Activated CD4-positive, alpha-beta T cell treated with anti-CD3 and anti-CD28 coated beads, Interleukin-2, Interleukin-4, amounts not matched to agents 100 ng/mL and 50 ng/mL, durations not matched to agents 16 hours and 8 hours (primary cell): Measurements from ENCODE around the gene ATXN7.

ENCODE experiments used
- DNase-seq: peaks from one replicate; pipeline ENCODE4 v3.0.0-alpha.2; 2020; ENCODE audit warnings: low spot score

ATXN7 gene

DNA sequence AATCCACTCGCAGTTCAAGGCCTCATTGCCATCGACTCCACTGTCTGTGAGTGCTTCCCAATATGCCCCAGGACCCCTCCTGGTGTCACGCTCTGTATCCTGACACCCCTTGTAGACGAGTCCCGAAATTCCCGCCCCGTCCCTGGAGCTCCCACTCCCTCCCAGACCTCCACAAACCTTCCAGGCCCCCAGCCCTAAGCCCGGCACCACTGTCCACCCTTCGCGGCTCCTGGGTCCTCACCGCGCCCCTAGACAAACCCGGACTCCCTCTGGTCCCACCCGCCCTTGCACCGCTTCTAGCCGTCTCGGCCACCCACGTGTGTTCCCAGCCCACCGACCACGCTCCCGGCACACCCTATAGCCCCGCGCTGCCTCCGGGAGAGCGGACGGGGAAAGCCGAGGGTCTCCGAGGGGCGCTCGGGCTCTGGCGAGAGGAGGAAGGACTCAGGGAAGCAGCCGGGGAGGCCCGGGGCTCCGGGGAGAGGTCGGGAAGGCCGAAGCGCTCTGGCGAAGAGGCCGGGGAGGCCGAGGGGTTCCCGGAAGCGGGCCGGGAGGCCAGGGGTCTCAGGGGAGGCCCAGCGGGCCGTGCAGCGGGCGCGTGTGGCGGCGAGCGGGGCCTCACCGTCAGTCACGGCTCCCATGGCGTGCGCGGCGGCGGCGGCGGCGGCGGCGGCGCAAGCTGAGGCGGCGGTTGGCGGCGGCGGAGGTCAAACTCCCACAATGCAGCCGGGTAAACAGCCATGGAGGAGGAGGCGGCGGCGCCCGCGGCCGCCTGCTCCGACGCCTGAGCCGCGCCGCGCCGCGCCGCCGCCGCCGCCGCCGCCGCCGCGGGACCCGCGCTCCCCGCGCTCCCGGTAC is at the start of gene ATXN7, which contains the start of gene THOC7:
Gene ATXN7, plus strand, starts transcription at position 718 of the 858 bp plus-strand sequence. CDS start 48,732 bp downstream, outside the sequence.
Gene THOC7, minus strand, starts transcription at position 656 of the 858 bp plus-strand sequence. Its CDS starts 15 bp downstream, at position 641.
- DNase-seq = peak; percentile 63

DNA sequence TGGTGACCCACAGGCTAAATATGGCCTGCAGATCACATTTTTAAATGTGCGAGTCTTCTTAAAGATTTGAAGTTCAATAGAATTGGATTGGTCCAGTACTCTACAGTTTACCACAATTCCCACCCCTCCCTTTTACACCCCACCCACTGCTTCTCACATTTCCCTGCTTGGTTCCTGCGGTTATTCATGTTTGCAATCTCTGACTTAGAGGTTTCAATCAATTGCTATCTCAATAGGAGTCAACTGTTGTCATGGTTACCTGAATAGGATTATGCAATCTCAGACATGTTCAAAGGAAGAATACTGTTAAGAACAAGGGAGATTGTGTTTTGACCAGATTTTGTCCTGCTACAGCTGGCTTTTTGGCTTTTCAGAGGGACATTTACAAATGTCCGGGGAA is 49.4 kb upstream of the ATXN7 start:
- DNase-seq = no peak

- no peak for DNase-seq
These were observed 46.4 kb upstream of the ATXN7 start for GRCh38 chr3:63817225-63817624.

- peak; percentile 67 for DNase-seq
These were observed 45.2 kb upstream of the ATXN7 start for GRCh38 chr3:63818282-63819150.

- DNase-seq = no peak
These were observed 44.6 kb upstream of the ATXN7 start, which contains the start of gene C3orf49 for GRCh38 chr3:63819151-63819398. C3orf49 (plus strand) TSS chr3:63819299; CDS start chr3:63819472, 173 bp downstream.

DNA sequence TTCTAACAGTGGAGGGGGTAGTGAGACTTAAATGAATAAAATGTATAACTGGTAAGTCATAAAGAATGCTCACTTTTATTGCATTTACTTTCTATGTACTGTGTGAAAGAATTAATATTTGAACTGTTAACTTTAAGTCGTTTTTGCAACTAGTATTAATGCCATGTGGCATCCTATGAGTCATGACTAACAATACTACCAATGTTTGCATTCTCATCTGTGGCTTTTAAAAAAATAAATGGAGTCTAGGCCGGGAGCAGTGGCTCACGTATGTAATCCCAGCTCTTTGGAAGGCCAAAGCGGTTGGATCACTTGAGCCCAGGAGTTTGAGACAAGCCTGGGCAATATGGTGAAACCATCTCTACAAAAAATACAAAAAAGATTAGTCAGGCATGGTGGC is 39.4 kb upstream of the ATXN7 start:
- DNase-seq = no peak

GRCh38 chr3:63830526-63830925 is 33.1 kb upstream of the ATXN7 start:
- DNase-seq = no peak

DNA sequence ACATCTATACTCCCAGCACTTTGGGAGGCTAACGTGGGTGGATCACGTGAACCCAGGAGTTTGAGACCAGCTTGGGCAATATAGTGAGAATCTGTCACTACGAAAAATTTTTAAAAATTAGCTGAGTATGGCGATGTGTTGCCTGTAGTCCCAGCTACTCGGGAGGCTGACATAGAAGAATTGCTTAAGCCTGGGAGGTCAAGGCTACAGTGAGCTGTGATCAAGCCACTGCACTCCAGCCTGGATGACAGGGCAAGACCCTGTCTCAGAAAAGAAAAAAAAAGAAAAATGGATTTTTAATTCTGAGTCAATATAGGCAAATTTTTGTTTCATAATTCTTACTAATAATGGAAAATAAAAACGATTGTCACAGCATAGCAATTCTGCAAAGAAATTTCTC is 31.3 kb upstream of the ATXN7 start:
- DNase-seq = no peak

DNA sequence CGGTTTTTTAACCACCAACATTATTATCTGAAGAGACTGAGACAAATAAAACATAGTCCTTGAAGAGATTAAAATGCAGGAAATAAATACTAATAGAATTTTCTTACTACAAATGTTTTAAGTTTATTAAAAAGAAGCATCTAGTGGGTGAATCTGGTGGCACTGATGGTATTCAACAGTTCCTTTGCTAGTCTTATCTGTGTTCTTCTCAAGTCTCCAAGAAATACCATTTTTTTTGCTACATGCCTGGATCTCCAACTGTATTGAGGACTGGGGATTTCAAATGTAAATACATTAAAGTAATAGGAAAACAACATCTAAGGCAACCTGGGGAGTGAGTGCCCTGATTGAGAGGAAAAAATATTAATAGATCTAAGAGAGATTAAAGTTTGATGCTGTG is 22.0 kb upstream of the ATXN7 start:
- no peak for DNase-seq

DNA sequence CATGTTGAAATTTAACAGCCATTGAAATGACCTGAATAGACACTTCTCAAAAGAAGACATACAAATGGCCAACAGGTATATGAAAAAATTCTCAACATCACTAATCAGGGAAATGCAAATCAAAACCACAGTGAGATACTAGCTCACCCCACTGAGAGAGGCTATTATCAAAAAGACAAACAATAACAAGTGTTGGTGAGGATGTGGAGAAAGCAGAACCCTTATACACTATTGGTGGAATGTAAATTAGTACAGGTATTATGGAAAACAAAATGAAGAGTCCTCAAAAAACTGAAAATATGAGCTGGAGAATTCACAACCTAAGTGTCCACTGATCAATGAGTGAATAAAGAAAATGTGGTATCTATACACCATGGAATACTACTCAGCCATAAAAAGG is 21.5 kb upstream of the ATXN7 start:
- DNase-seq = no peak

- DNase-seq = no peak
These were observed 18.5 kb upstream of the ATXN7 start for GRCh38 chr3:63845215-63845614.

DNA sequence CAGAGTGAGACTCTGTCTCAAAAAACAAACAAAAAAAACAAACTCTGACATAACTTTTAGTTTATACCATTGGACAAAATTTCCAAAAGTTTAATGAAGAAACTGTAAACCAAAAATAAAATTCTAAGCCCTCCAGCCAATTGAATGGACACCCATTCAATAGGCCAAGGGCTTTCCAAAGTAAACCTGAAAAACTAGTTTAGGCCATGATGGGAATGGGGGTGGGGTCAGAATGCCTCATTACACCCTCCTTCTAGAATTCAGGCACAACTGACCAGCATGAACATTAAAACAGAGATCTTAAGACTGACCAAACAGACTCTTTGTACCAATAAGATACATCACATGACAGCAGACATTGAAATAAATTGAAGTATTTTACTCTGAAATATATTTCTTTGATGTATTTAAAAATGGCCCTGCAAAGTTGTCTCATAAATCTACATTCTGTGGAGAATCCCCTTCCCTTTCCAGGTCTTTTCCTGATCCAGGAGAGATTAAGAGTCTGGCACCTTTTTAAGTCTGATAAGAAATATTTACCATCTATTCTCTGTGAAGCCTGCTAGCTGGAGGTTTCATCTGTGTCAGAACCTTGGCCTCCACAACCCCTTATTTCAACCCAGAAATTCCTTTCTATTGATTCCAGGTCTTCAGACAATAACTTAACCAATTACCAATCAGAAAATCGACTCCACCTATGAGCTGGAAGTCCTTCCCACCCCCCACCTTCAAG is 15.8 kb upstream of the ATXN7 start:
- DNase-seq = no peak

DNA sequence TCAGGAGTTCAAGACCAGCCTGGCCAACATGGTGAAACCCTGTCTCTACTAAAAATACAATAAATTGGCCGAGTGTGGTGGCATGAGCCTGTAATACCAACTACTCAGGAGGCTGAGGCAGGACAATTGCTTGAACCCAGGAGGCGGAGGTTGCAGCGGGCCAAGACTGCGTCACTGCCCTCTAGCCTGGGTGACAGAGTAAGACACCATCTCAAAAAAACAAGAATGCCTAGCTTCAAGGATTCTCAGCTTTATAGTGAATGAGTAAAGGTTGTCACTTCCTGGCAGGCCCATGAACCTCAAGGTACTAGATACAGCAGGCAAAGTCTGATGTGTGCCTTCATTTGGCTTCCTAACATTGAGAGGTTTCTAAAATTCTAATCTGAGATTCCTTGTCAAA is 14.5 kb upstream of the ATXN7 start:
- DNase-seq = no peak

DNA sequence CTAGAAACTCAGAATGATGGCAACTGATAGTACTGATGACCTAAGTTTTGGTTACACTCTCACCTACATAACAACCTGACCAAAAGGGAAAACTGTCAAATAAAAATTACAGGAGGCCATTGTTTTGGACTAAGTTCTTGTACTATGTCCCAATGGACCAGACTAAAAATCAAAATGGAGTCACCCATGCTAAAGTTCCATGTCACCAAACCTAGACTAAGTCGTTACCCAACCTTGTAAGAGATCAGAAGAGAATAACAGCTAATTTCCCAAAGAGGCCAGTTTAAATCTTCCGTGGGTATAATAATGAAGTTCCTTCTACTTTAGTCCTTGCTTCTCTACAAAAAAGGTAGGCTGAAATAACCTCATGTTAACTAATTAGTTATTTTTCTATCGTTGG is 12.4 kb upstream of the ATXN7 start:
- DNase-seq = no peak

DNA sequence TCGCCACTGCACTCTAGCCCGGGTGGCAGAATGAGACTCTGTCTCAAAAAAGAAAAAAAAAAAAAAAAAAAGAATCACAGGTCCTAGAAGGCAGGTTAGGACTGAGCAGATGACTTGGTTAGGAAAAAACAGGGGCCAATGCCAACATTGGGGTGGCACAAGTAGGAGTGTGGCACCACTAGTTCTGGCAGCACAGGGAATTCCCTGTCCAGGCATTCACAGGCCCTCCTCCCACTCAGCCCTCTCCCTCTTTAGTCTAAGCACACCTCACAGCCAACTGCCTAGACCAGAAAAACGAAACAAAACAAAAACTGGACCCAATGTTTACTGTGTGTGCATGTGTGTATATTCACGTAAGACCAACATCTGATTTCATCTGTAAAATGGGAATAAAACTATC is 10.6 kb upstream of the ATXN7 start:
- no peak for DNase-seq

- DNase-seq = no peak
These were observed 8.2 kb upstream of the ATXN7 start for GRCh38 chr3:63855333-63855940.

GRCh38 chr3:63857311-63857710 is 6.4 kb upstream of the ATXN7 start:
- DNase-seq = no peak

DNA sequence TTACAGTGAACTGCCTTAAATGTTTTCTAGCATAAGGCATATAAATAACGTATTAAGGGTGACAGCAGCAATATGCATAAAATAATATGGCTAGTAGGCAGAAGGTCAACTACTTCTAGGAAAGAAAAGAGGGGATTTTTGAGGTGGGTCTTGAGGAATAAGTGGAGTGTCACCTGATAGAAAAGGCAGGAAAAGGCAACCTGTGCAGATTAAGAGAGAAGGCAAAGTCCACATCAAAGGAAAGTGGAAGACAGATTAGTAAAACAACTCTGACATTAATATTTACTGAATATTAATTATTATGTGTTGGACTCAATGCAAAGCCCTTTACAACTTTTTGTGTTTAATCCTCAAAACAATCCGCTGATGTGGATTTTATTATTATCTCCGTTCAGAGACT is 2.9 kb upstream of the ATXN7 start:
- DNase-seq = no peak

GRCh38 chr3:63861306-63861705 is 2.4 kb upstream of the ATXN7 start:
- no peak for DNase-seq

- no peak for DNase-seq
These were observed 890 bp upstream of the ATXN7 start for GRCh38 chr3:63862804-63863149.

DNA sequence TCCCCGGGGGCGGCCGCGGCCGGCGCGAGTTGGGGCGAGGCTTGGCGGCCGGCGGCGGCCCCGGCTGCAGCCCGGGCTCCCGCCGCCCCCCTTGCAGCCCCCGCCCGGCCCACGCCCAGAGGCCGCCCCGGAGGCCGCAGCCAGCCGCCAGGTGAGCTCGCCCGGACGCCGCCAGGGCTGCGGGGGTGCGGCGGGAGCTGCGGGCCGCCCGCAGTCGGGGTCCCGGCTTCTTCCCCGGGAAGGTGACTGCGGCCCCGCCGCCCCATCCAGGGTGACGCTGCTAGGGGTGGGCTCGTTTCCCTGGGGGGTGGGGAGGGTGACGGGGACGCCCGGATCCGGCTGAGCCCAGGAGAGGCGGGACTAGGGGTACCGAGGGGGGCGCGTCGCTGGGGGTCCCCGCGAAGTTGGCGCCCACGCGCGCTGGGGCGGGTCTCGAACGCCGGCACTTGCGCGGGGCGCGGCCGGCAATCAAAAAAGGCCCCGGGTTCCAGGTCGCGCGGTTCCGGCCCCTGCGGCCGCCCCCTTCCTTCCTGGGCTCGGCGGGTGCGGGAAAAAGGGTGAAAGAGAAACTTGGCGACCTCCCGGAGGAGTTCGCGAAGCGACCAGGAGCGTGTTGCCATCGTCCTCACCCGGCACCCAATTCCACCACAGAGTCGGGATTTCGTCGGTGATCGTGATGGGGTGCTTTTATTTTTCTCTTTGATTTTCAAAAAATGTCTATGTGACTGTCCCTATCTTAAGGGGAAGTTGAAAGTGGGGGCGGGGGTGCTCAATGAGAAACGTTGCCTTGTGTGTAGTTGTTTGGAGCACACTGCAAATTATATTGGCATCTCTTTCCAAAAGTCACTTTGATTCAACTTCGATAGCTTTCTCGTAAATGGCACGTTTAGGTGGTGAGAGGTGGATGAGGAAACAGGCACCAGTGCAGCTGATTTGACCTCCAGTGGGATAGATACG is 619 bp downstream of the ATXN7 start:
- DNase-seq = peak; percentile 50
